ENCODE results near the gene METTL27. TPM values are rescaled to one million over a fixed set of nuclear protein-coding genes. Genes with fewer than 3 reads are reported as not detected.
"Not testable (repeated sequence)": the region's sequence is repeated elsewhere in the genome, so short reads cannot be mapped to it uniquely, and the experiment has no call there.

Gene METTL27
- polyA plus RNA-seq, 1 experiment: 1.5 TPM

DNA sequence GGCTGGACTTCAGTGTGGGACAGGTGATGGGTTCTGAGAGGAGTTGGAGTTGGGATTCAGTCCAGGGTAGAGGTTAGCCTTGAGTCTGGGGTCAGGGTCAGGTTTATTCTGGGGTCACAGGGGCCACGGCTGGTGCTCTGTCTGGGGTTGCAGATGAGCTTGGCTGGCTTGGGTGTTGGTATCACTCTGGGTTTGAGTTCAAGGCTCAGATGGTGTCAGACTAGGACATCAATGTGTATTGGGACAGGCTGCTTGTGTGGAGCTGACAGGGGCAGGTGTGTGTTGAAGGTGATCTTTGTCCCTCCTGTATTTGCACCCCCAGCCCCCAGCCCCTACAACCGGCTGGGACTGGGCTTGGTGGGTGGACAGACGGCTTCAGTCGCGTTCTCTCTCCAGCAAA, 45.4 kb upstream of the METTL27 start:
- ChIA-PET CTCF (interaction anchor here (1.3 kb wide), 1 partner anchor 13 kb away, joined by 3 read pairs; no protein-coding TSS in a partner anchor), POLR2A (no interaction called here)
- DNase-seq (ENCODE audit: low read depth): no peak

DNA sequence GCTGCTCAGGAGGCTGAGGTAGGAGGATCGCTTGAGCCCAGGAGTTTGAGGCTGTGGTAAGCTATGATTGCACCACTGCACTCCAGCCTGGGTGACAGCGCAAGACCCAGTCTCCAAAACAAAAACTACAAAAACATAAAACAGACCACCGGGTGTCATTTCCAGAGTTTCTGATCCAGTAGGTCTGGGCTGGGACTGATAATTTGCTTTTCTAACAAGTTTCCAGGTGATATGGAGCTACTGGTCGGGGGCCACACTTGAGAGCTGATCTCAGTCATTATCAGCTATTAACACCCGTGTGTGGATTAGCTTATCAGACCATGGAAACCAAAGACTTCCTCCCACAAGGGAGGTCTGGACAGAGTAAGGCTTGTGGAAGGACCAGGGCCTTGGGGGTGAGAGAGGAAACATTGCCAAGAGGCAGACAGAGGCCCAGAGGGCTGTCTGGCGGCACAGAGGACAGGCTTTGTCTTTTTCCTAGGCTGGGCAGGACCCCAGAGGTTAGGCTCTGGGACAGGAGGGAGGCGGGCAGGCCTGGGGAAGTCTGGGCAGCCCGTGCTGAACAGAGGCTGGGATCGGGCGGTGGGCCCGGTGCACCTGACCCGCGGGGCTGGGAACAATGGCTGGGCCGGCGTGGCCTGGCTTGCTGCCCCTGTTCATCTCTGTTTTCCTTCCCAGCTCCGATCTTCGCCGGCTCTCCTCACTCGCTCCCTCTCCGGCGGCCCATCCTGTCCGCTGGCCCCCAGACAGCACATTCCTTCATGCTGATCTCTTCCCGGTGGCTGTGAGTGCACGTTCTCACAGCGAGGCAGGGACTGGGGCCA, 43.9 kb upstream of the METTL27 start:
- Histone ChIP-seq H3K27me3 (ENCODE audit: control insufficient read depth, insufficient read depth, low read length) (no peaks in the 10 kb centered on the region), H3K4me3 (ENCODE audit: low read depth, low read length) (no peak overlapping the region), H3K36me3 (ENCODE audit: control insufficient read depth, insufficient read depth, low read length) (no peaks in the 10 kb centered on the region)
- DNase-seq (ENCODE audit: low read depth): no peak
- ChIA-PET POLR2A (interaction anchor here (0.6 to 1.0 kb wide), 2 partner anchors 9 to 23 kb away, joined by 3 to 4 read pairs; no protein-coding TSS in a partner anchor), CTCF (no interaction called here)
- TF ChIP-seq, protein P1, sequence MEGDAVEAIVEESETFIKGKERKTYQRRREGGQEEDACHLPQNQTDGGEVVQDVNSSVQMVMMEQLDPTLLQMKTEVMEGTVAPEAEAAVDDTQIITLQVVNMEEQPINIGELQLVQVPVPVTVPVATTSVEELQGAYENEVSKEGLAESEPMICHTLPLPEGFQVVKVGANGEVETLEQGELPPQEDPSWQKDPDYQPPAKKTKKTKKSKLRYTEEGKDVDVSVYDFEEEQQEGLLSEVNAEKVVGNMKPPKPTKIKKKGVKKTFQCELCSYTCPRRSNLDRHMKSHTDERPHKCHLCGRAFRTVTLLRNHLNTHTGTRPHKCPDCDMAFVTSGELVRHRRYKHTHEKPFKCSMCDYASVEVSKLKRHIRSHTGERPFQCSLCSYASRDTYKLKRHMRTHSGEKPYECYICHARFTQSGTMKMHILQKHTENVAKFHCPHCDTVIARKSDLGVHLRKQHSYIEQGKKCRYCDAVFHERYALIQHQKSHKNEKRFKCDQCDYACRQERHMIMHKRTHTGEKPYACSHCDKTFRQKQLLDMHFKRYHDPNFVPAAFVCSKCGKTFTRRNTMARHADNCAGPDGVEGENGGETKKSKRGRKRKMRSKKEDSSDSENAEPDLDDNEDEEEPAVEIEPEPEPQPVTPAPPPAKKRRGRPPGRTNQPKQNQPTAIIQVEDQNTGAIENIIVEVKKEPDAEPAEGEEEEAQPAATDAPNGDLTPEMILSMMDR (IDR thresholded peaks at IDR 0.05; ENCODE audit: insufficient read depth, low read depth, low read length): no peak

More for the DNA sequence above, 45.4 kb upstream of the METTL27 start:
- H3K36me3 ChIP-seq (ENCODE audit: control insufficient read depth, insufficient read depth, low read length): no peaks in the 10 kb centered on the region
- H3K4me3 ChIP-seq (ENCODE audit: low read depth, low read length): no peak overlapping the region
- H3K27me3 ChIP-seq (ENCODE audit: control insufficient read depth, insufficient read depth, low read length): no peaks in the 10 kb centered on the region
- TF ChIP-seq, protein P1 (IDR thresholded peaks at IDR 0.05; ENCODE audit: insufficient read depth, low read depth, low read length): no peak

DNA sequence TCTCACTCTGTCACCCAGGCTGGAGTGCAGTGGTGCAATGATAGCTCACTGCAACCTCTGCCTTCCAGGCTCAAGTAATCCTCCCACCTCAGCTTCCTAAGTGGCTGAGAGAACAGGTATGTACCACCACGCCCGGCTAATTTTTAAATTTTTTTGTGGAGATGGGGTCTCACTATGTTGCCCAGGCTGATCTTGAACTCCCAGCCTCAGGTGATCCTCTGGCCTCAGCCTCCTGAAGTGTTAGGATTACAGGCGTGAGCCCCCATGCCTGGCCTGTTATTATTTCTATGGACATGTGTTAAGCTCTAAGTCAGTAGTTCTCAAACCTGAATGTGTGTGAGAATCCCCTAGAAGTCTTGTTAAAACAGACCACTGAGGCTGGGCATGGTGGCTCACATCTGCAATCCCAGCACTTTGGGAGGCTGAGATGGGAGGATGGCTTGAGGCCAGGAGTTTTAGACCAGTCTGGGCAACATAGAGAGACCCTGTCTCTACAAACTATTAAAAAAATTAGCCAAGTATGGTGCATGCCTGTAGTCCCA, 43.2 kb upstream of the METTL27 start:
- no peak for DNase-seq (ENCODE audit: low read depth)
- ChIA-PET POLR2A (interaction anchor here (0.6 kb wide), 1 partner anchor 23 kb away, joined by 3 read pairs; no protein-coding TSS in a partner anchor), CTCF (interaction anchor here (0.9 to 1.0 kb wide), 2 partner anchors 8 to 515 kb away, joined by 3 to 5 read pairs; no protein-coding TSS in a partner anchor)
- TF ChIP-seq, protein P1 (IDR thresholded peaks at IDR 0.05; ENCODE audit: insufficient read depth, low read depth, low read length): no peak
- H3K27me3 ChIP-seq (ENCODE audit: control insufficient read depth, insufficient read depth, low read length): no peaks in the 10 kb centered on the region
- H3K36me3 ChIP-seq (ENCODE audit: control insufficient read depth, insufficient read depth, low read length): no peaks in the 10 kb centered on the region
- H3K4me3 ChIP-seq (ENCODE audit: low read depth, low read length): no peak overlapping the region

DNA sequence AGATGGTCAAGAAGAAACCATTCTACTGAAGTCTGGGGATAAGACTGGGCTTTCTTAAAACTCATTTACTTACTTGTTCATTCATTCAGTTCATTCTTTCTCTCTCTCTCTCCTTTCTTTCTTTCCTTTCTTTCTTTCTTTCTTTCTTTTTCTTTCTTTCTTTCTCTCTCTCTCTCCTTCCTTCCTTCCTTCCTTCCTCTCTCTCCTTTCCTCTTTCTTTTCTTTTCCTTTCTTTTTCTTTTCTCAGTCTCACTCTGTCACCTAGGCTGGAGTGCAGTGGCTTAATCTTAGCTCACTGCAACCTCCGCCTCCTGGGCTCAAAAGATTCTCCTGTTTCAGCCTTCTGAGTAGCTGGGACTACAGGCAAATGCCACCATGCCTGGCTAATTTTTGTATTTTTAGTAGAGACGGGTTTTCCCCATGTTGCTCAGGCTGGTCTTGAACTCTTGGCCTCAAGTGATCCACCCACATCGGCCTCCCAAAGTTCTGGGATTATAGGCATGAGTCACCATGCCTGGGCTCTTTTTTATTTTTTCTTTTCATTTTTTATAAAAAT, 42.6 kb upstream of the METTL27 start:
- H3K36me3 ChIP-seq (ENCODE audit: control insufficient read depth, insufficient read depth, low read length); H3K4me3 ChIP-seq (ENCODE audit: low read depth, low read length); H3K27me3 ChIP-seq (ENCODE audit: control insufficient read depth, insufficient read depth, low read length); POLR2A ChIA-PET; DNase-seq (ENCODE audit: low read depth): not testable (repeated sequence)
- CTCF ChIA-PET: interaction anchor here (0.9 to 1.0 kb wide), 2 partner anchors 9 to 515 kb away, joined by 3 to 5 read pairs; no protein-coding TSS in a partner anchor

DNA sequence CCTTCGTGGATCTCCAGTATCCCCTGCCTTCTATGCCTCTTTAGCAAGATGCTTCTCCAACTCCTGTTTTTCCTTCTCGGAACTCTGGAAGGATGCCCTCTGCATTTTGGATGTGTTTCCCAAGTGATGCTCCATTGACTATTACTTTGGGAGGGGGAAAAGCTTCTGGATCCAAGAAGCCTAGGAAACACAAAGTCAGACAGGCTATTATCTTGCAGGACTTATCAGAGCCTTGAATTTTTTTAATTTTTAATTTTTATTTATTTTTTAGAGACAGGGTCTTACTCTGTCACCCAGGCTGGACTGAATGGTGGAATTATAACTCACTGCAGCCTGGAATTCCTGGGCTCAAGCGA, 39.7 kb upstream of the METTL27 start:
- H3K4me3 ChIP-seq (ENCODE audit: low read depth, low read length): no peak overlapping the region
- TF ChIP-seq, protein P1 (IDR thresholded peaks at IDR 0.05; ENCODE audit: insufficient read depth, low read depth, low read length): no peak
- CTCF ChIA-PET: interaction anchor here (0.9 to 2.2 kb wide), 2 partner anchors 145 to 325 kb away, joined by 3 to 15 read pairs; partner anchors contain the start of gene ELN
- POLR2A ChIA-PET: interaction anchor here (0.9 kb wide), 1 partner anchor 10 kb away, joined by 3 read pairs; no protein-coding TSS in a partner anchor
- H3K27me3 ChIP-seq (ENCODE audit: control insufficient read depth, insufficient read depth, low read length): no peaks in the 10 kb centered on the region
- no peak for DNase-seq (ENCODE audit: low read depth)
- no peaks in the 10 kb centered on the region for H3K36me3 ChIP-seq (ENCODE audit: control insufficient read depth, insufficient read depth, low read length)
